NCI-H2171 treated with DMSO at 0.1 percent for 48 hours (cell line): Measurements from ENCODE around the gene MLX.
"Not testable (repeated sequence)": the region's sequence is repeated elsewhere in the genome, so short reads cannot be mapped to it uniquely, and the experiment has no call there.

ENCODE experiments used
- DNase-seq: peaks from one replicate; lab custom pipeline; 2025; lab: John Stamatoyannopoulos, UW

Gene MLX

DNA sequence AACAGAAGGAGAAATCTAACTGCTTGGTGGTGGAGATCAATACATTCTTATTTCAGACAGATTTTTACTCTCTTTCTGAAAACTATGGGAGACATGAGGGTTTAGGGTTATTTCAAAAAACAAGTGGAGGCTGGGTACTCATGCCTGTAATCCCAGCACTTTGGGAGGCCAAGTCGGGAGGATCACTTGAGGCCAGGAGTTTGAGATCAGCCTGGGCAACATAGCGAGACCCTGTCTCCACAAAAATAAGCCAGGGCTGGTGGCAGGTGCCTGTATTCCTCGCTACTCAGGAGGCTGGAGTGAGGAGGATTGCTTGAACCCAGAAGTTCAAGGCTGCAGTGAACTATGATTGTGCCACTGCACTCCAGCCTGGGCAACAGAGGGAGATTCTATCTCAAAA is 55.1 kb downstream of the MLX start:
- not testable (repeated sequence) for DNase-seq
